ENCODE measurements around the gene FZD7. TPM values are rescaled to one million over a fixed set of nuclear protein-coding genes. Genes with fewer than 3 reads are reported as not detected.

The FZD7 gene
- total and polyA plus RNA-seq, 9 of the 15 experiments (the other 6 are each of a cell fraction or from before 2014, with no cell fraction given) = 0.11 to 2.4 (median 0.69) TPM

DNA sequence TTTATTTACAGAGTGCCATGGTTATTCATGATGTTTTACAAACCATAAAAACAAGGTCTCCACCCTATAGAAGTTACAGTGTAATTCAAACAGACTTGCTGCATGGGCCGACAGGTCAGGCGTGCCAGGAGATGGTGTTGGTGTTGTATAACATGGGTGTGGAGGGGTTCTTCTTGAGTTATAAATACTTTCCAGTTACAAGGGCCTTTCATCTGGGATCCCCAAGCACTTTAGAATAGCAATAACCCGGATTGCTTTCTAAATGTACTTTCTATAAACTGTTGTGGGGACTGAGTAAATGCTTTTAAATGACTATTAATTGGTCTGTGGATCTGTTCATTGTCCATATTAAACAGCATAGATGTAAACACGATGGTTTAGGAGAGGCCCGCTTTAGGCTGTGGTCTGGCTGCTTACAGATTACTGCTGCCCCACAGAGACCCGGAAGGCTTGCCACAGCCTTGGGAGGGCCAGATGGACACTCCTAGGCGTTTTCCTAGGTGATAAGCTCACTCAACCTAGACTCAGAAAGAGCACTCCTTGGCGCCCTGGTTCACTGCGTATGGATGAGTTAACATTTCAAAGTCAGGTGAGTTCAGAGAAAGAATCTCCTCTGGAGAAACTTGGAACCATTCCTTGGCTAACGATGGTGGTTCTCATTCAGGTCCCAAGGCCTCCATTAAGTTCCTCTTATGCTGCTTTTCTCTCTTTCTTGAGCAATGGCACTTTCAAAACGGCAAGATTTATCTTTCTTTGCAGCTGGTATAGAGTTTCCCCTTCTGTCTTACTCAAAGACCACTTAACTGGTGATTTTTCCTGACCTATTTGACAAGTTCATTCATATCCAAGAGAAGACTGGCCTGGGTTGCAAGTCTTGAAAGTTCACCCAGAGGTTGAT, 35.8 kb downstream of the FZD7 start (continued):
- TF ChIP-seq, protein P1, sequence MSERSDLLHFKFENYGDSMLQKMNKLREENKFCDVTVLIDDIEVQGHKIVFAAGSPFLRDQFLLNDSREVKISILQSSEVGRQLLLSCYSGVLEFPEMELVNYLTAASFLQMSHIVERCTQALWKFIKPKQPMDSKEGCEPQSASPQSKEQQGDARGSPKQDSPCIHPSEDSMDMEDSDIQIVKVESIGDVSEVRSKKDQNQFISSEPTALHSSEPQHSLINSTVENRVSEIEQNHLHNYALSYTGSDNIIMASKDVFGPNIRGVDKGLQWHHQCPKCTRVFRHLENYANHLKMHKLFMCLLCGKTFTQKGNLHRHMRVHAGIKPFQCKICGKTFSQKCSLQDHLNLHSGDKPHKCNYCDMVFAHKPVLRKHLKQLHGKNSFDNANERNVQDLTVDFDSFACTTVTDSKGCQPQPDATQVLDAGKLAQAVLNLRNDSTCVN (CRISPR knock-in tag; IDR thresholded peaks at IDR 0.05) = no peak
- TF ChIP-seq ZZZ3 (IDR thresholded peaks at IDR 0.05) (no peak), ZC3H4 (CRISPR knock-in tag; IDR thresholded peaks at IDR 0.05; ENCODE audit: borderline replicate concordance) (no peak), KLF16 (IDR thresholded peaks at IDR 0.05) (peak; percentile 58; the same call in 1 of the 2 replicates), PML (IDR thresholded peaks at IDR 0.05; ENCODE audit: low read length) (peak; percentile 40; the same call in 1 of the 2 replicates), RFX5 (IDR thresholded peaks at IDR 0.05; ENCODE audit: low read depth, low read length) (no peak), DNMT1 (IDR thresholded peaks at IDR 0.05) (no peak), CCAR2 (IDR thresholded peaks at IDR 0.05; ENCODE audit: low read depth, low read length) (no peak), ARID2 (IDR thresholded peaks at IDR 0.05) (no peak), CBFA2T3 (IDR thresholded peaks at IDR 0.05) (peak; percentile 87), CTBP1 (IDR thresholded peaks at IDR 0.05; ENCODE audit: borderline replicate concordance) (no peak), MCM2 (IDR thresholded peaks at IDR 0.05; ENCODE audit: low read depth) (no peak), TOE1 (IDR thresholded peaks at IDR 0.05; ENCODE audit: borderline replicate concordance) (no peak), TOE1 (CRISPR knock-in tag; IDR thresholded peaks at IDR 0.05; ENCODE audit: borderline replicate concordance, low read depth) (no peak), NFRKB (IDR thresholded peaks at IDR 0.05; ENCODE audit: low read depth) (no peak), NONO (IDR thresholded peaks at IDR 0.05; ENCODE audit: low read depth in 2 of 2, low read length in 1 of 2) (no peak), ZNF644 (tag; IDR thresholded peaks at IDR 0.05; ENCODE audit: low read depth) (no peak), HDAC8 (tag; IDR thresholded peaks at IDR 0.05) (no peak), ZNF197 (CRISPR knock-in tag; IDR thresholded peaks at IDR 0.05; ENCODE audit: low read depth) (no peak), ZNF431 (CRISPR knock-in tag; IDR thresholded peaks at IDR 0.05) (no peak), ZSCAN29 (IDR thresholded peaks at IDR 0.05) (no peak), CC2D1A (IDR thresholded peaks at IDR 0.05) (peak; percentile 50; the same call in 1 of the 2 replicates), ZSCAN32 (CRISPR knock-in tag; IDR thresholded peaks at IDR 0.05) (no peak), NBN (IDR thresholded peaks at IDR 0.05; ENCODE audit: low read depth) (no peak), JUND (IDR thresholded peaks at IDR 0.05; ENCODE audit: borderline replicate concordance, low read depth, low read length) (peak; percentile 18; the same call in 1 of the 2 replicates), JUND (tag; IDR thresholded peaks at IDR 0.05; ENCODE audit: borderline replicate concordance, low read depth, low read length) (no peak), POLR2AphosphoS5 (IDR thresholded peaks at IDR 0.05; ENCODE audit: control insufficient read depth, insufficient read depth, low read depth, low read length) (peak; percentile 58; the same call in 1 of the 2 replicates)
- TF ChIP-seq, protein P2, sequence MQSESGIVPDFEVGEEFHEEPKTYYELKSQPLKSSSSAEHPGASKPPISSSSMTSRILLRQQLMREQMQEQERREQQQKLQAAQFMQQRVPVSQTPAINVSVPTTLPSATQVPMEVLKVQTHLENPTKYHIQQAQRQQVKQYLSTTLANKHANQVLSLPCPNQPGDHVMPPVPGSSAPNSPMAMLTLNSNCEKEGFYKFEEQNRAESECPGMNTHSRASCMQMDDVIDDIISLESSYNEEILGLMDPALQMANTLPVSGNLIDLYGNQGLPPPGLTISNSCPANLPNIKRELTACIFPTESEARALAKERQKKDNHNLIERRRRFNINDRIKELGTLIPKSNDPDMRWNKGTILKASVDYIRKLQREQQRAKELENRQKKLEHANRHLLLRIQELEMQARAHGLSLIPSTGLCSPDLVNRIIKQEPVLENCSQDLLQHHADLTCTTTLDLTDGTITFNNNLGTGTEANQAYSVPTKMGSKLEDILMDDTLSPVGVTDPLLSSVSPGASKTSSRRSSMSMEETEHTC (IDR thresholded peaks at IDR 0.05) = no peak

Data from K562 (cell line).